Measurements from ENCODE around the gene BRCA2. TPM values are rescaled to one million over a fixed set of nuclear protein-coding genes. Genes with fewer than 3 reads are reported as not detected.

Gene BRCA2
- total and polyA plus RNA-seq, 2 experiments from 2014 or later = 28.6 to 38.7 TPM

DNA sequence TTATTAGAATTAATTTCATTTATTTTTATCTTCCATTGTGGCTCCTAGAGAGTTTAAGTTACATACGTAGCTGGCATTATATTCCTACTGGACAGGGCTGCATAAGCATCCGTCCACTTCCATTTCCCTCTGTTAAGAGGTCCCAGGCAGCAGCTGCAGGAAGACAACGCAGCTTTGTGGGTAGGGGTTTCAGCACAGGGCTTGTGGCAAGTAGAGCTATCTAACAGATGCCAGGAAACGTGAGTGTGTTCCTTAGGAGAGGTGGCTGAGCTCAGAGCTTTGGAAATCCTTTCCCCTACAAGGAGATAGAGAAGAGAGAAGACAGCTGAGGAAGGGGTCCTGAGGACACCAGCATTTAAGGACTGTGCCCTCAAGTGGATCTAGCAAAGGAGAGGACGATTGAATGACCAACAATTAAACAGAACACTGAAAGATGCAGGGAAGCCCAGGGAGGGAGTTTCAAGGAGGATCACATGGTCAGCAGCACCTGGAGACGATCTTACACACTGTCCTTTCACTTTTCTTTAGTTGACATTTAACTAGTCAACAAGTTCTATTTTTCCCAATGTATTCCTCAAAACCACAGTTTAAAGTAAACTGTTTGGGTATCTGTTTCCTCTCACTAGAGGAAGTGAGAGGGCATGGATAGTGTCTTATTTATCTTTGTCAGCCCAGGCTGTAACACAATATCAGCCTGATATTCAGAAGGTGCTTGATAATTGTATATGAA, 114.9 kb downstream of the BRCA2 start (continued):
- TF ChIP-seq, protein P1, sequence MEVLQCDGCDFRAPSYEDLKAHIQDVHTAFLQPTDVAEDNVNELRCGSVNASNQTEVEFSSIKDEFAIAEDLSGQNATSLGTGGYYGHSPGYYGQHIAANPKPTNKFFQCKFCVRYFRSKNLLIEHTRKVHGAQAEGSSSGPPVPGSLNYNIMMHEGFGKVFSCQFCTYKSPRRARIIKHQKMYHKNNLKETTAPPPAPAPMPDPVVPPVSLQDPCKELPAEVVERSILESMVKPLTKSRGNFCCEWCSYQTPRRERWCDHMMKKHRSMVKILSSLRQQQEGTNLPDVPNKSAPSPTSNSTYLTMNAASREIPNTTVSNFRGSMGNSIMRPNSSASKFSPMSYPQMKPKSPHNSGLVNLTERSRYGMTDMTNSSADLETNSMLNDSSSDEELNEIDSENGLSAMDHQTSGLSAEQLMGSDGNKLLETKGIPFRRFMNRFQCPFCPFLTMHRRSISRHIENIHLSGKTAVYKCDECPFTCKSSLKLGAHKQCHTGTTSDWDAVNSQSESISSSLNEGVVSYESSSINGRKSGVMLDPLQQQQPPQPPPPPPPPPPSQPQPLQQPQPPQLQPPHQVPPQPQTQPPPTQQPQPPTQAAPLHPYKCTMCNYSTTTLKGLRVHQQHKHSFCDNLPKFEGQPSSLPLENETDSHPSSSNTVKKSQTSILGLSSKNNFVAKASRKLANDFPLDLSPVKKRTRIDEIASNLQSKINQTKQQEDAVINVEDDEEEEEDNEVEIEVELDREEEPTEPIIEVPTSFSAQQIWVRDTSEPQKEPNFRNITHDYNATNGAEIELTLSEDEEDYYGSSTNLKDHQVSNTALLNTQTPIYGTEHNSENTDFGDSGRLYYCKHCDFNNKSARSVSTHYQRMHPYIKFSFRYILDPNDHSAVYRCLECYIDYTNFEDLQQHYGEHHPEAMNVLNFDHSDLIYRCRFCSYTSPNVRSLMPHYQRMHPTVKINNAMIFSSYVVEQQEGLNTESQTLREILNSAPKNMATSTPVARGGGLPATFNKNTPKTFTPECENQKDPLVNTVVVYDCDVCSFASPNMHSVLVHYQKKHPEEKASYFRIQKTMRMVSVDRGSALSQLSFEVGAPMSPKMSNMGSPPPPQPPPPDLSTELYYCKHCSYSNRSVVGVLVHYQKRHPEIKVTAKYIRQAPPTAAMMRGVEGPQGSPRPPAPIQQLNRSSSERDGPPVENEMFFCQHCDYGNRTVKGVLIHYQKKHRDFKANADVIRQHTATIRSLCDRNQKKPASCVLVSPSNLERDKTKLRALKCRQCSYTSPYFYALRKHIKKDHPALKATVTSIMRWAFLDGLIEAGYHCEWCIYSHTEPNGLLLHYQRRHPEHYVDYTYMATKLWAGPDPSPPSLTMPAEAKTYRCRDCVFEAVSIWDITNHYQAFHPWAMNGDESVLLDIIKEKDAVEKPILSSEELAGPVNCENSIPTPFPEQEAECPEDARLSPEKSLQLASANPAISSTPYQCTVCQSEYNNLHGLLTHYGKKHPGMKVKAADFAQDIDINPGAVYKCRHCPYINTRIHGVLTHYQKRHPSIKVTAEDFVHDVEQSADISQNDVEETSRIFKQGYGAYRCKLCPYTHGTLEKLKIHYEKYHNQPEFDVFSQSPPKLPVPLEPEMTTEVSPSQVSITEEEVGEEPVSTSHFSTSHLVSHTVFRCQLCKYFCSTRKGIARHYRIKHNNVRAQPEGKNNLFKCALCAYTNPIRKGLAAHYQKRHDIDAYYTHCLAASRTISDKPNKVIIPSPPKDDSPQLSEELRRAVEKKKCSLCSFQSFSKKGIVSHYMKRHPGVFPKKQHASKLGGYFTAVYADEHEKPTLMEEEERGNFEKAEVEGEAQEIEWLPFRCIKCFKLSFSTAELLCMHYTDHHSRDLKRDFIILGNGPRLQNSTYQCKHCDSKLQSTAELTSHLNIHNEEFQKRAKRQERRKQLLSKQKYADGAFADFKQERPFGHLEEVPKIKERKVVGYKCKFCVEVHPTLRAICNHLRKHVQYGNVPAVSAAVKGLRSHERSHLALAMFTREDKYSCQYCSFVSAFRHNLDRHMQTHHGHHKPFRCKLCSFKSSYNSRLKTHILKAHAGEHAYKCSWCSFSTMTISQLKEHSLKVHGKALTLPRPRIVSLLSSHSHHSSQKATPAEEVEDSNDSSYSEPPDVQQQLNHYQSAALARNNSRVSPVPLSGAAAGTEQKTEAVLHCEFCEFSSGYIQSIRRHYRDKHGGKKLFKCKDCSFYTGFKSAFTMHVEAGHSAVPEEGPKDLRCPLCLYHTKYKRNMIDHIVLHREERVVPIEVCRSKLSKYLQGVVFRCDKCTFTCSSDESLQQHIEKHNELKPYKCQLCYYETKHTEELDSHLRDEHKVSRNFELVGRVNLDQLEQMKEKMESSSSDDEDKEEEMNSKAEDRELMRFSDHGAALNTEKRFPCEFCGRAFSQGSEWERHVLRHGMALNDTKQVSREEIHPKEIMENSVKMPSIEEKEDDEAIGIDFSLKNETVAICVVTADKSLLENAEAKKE (CRISPR knock-in tag; IDR thresholded peaks at IDR 0.05) = no peak
- TF ChIP-seq ZNF331 (CRISPR knock-in tag; IDR thresholded peaks at IDR 0.05; ENCODE audit: low read depth) (no peak), JUNB (IDR thresholded peaks at IDR 0.05; ENCODE audit: unreplicated experiment) (no peak)
- TF ChIP-seq, protein P2, sequence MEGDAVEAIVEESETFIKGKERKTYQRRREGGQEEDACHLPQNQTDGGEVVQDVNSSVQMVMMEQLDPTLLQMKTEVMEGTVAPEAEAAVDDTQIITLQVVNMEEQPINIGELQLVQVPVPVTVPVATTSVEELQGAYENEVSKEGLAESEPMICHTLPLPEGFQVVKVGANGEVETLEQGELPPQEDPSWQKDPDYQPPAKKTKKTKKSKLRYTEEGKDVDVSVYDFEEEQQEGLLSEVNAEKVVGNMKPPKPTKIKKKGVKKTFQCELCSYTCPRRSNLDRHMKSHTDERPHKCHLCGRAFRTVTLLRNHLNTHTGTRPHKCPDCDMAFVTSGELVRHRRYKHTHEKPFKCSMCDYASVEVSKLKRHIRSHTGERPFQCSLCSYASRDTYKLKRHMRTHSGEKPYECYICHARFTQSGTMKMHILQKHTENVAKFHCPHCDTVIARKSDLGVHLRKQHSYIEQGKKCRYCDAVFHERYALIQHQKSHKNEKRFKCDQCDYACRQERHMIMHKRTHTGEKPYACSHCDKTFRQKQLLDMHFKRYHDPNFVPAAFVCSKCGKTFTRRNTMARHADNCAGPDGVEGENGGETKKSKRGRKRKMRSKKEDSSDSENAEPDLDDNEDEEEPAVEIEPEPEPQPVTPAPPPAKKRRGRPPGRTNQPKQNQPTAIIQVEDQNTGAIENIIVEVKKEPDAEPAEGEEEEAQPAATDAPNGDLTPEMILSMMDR (conservative IDR thresholded peaks at IDR 0.05; ENCODE audit: low read depth in 2 of 2) = no peak

DNA sequence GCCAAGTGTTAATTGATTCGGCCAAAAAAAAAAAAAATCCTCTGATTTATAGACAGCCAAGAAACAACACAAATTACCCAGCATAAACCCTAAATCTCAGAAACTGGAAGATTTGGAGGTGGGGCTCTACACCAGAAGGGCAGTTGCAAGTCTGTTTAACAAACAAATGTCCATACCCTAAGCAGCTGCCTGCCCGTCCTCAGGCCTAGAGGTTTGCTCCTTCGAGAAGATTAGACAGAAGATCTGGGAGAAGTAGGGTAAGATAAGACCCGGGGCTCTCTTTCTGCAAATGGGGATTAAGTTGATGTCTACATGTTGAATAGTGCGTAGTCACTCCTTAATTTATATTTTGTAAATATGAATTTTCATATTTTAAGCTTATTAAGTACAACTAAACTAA, 116.1 kb downstream of the BRCA2 start:
- no peak overlapping the region for H3K27ac ChIP-seq (ENCODE audit: low read depth)
- Mint-ChIP-seq H3K27me3 (ENCODE audit: insufficient read depth, low read depth, poor library complexity) (peaks cover 5% of the 10 kb centered on the region), H3K27ac (no peak overlapping the region), H3K4me3 (no peak overlapping the region), H3K36me3 (ENCODE audit: low read depth) (no peaks in the 10 kb centered on the region; the same call in 2 of the 3 replicates), H3K4me1 (peaks cover 14% of the 10 kb centered on the region), H3K9me3 (no peaks in the 10 kb centered on the region)
- DNase-seq (ENCODE audit: low spot score) = no peak
- H4K20me1 ChIP-seq (replicated peaks; ENCODE audit: insufficient read depth) = 0 out of 2 replicates have a peak, but pooled peaks cover 2% of the 10 kb centered on the region
- H3K4me2 ChIP-seq = no peak overlapping the region
- no peak for ATAC-seq
- no peaks in the 10 kb centered on the region for H3K79me2 ChIP-seq (replicated peaks; ENCODE audit: insufficient read depth)
- H3K27me3 ChIP-seq (ENCODE audit: insufficient read depth) = peaks cover 4% of the 10 kb centered on the region
- peaks cover 13% of the 10 kb centered on the region for H3K4me1 ChIP-seq (ENCODE audit: insufficient read depth)
- H2AFZ ChIP-seq = no peak overlapping the region
- H3K4me3 ChIP-seq = no peak overlapping the region
- no peaks in the 10 kb centered on the region for H3K9me2 ChIP-seq (ENCODE audit: insufficient read depth)
- H3K36me3 ChIP-seq (ENCODE audit: insufficient read depth) = no peaks in the 10 kb centered on the region
- peaks cover 12% of the 10 kb centered on the region; the same call in 1 of the 2 replicates for H3F3A ChIP-seq (replicated peaks; ENCODE audit: low read depth)
- no peak for TF ChIP-seq JUNB (IDR thresholded peaks at IDR 0.05; ENCODE audit: unreplicated experiment)
- TF ChIP-seq STAT1 (IDR thresholded peaks at IDR 0.05; ENCODE audit: unreplicated experiment) = no peak
- no peak for TF ChIP-seq EZH2 (IDR thresholded peaks at IDR 0.05; ENCODE audit: low read depth, unreplicated experiment)
- TF ChIP-seq, protein P1 (CRISPR knock-in tag; IDR thresholded peaks at IDR 0.05) = no peak
- no peak for TF ChIP-seq ZNF331 (CRISPR knock-in tag; IDR thresholded peaks at IDR 0.05; ENCODE audit: low read depth)
